ENCODE data around the gene AFG3L2. TPM values are rescaled to one million over a fixed set of nuclear protein-coding genes. Genes with fewer than 3 reads are reported as not detected.

AFG3L2 gene
- polyA plus RNA-seq, 10 donors = 38.7 to 51.4 (median 44.3) TPM

DNA sequence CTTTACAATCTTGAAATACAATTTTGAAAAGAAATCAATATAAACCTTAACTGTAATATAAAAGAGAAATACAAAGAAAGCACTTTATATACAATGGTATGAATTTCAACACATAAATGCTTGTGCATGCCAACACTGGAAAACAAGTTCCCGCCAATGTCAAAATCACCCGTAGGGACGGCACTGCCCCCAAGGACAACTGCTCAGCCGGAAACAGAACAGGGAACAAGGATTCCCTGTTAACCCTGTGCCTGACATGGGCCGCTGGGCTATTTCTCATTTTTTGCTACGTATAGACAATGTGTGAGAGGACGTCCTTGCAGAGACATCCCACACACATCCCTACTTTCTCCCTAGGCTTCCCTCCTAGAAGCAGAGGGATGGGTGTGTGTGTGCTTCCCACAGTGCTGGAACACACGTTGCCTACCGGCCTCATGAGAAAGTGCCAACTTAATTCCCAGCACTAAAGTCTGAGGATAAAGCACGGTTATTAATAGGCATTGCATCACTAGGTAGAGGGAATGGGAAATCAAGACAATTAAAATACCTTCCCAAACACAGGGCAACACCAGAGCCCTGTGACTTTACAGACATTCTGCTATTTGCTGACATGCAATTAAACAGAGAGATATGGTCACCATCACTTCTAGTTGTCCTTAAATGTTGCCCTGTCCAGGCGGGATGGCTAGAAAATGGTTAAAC is 14.4 kb downstream of the AFG3L2 start:
- no peak for DNase-seq

DNA sequence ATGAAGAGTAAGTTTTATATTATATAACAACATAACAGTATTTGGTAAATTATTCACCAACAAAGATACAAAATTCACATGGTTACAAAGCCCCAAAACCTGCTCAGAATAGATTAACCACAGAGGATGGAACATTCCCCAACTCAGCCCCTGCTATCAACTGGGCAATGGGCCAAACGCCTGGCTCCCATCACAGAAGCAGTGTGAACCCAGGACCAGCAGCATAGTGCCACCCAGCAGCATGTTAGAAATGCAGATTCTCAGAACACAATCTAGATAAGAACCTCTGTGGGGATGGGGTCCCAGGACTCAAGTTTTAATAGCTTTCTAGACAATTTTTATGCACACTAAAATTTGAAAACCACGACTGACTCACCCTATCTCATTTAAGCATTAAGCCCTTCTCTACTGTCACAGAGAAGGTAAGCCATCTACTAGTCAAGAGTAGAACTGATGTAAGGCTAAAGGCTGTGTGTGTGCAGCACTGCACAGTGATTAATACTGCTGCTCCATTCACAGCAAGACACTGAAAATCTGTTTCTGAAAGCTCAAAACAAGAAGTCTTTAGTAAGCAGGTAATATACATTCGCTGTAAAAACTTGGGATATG is 15.2 kb downstream of the AFG3L2 start:
- no peak for DNase-seq

- no peak for DNase-seq
These were observed 17.5 kb downstream of the AFG3L2 start for GRCh38 chr18:12359515-12359927.

GRCh38 chr18:12352188-12352587 is 24.8 kb downstream of the AFG3L2 start:
- DNase-seq = no peak

DNA sequence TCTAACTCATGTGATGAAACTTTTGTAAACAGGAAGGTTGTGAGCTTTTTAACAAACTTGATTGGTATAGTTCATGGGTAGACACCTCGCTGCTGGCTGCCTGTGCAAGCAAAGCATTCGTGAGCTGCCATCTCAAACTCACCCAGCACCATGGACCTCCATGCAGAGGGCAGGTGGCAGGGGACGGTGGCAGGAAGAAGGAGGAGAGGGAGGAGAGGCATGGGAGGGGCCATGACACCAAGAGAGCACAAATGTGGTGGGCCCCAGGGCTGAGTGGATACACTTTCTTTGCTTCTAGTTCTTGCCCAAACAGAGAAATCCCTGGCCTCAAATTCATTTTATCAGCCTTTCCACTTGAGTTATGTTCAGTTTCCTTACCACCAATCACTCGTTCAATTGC is 29.1 kb downstream of the AFG3L2 start:
- DNase-seq = no peak

DNA sequence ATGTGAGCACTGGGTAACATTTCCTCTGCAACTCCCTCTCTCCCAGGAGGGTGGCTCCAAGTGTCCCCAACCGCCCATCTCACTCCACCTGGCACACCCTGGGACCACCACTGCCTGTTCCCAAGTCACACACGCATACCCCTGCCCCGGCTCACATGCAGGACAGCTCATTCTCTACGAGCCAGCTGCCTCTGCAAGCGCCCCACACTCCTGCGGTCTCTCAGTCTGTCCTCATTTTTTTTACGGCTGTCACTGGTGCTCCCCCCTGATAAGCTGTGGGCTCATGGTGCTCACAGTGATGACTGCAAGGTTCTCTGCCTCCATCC is 30.8 kb downstream of the AFG3L2 start:
- DNase-seq = no peak

- DNase-seq = no peak
These were observed 31.4 kb downstream of the AFG3L2 start for GRCh38 chr18:12345491-12346239.

GRCh38 chr18:12342661-12343060 is 34.4 kb downstream of the AFG3L2 start:
- DNase-seq = no peak

DNA sequence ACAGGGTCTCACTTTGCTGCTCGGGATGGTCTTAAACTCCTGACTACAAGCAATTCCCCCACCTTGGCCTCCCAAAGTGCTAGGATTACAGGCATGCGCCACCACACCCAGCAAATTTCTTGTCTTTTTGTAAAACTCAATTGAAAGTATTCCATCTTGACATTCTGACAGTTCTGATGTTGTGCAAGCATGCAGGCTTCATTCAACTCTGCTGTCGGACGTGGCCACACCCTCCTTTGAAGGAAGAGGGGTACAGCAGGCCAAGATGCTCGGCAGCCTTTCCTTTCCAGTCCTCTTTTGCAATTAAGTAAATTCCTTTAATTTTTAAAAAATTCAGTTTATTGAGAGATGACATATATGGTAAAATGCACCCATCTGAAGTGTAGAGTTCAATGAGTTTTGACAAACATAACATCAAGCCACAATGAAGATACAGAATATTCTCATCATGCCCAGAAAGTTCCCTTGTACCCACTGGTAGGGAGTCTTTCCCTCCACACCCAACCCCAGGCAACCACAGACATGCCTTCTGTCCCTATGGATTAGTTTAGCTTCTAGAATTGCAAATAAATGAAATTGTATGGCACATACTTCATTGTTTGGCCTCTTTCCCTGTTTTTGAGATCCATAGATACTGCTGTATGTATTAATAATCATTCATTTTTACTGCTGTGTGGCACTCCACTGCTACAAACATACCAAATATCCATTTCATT is 35.9 kb downstream of the AFG3L2 start:
- no peak for DNase-seq

- no peak for DNase-seq
These were observed 38.6 kb downstream of the AFG3L2 start for GRCh38 chr18:12338382-12338781.

GRCh38 chr18:12336887-12337286 is 40.1 kb downstream of the AFG3L2 start:
- peak in 1 of 3 donors; percentile 62 for DNase-seq

- DNase-seq = no peak
These were observed 40.8 kb downstream of the AFG3L2 start for GRCh38 chr18:12336171-12336613.

DNA sequence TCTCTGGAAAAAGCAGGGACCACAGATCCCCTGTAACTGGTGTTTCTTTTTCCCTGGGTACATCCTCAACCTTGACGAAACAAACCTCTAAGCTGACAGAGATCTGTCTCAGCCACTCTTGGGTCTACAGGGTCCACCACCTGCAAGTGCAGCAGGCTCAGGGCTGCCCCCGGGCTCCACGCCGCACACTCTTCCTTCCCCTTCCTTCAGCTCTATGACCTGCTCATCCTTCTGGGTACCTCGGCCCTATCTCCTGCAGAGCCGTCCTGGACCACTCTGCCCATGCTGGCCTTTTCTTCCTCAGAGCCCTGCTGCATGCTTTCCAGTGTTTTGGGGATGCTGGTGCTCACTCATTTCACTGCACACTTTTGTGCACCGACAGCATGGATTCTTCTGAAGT is 41.5 kb downstream of the AFG3L2 start:
- DNase-seq = no peak

- DNase-seq = no peak
These were observed 42.2 kb downstream of the AFG3L2 start for GRCh38 chr18:12334863-12335262.

- no peak for DNase-seq
These were observed 42.6 kb downstream of the AFG3L2 start for GRCh38 chr18:12334366-12334808.

GRCh38 chr18:12333506-12334290 is 43.3 kb downstream of the AFG3L2 start:
- no peak for DNase-seq

DNA sequence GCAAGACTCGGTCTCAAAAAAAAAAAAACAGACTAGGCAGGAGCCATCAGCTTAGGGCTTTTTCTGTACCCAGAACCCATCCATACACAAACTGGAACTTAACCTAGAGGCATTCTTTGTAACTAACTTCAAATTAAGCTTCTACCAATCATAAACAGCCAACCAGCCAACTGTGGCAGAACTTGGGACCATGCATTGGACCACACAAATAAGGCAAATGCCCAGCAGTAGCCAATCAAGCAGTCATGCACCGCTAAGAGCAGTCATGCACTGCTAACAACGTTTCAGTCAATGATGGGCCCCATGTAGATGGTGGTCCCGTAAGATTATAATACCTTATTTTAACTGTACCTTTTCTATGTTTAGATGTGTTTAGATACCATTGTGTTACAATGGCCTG is 46.3 kb downstream of the AFG3L2 start:
- no peak for DNase-seq

GRCh38 chr18:12329125-12329698 is 47.8 kb downstream of the AFG3L2 start:
- DNase-seq = no peak

GRCh38 chr18:12328179-12328823 is 48.7 kb downstream of the AFG3L2 start:
- DNase-seq = no peak

DNA sequence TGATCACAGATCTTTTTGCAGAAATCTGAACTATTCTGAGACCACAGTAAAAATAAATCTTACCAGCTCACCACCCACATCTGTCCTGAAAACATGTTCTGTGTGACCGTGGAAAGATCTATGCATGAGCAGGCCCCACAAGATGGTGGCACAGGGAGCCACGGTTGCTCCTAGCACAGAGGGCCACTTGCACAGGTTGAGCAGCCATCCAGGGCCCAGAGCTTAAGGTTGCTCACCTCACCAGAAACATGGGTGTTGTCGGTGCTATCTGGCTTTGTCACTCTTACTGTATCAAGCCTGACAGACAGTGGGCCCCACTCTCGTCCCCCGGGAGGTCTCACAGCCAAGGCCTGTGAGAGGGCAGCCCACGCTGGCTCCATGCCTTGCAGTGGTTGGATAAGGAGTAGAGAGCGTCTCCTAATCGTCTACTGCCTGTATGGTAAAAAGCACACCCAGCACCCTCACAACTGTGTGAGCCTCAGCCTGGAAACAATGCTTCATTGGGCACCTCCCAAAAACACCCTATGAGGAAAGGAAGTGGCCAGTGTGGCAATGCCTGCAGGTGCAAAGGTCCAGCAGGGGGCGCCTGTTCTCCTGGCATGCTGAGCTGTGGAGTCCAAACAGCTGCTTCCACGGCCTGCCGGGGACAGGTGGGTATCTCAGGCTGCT is 49.4 kb downstream of the AFG3L2 start:
- peak; percentile 66 to 74 (median 71) for DNase-seq
